Body of pancreas (tissue), 4 donors: ENCODE data around the gene TSPAN32. TPM values are rescaled to one million over a fixed set of nuclear protein-coding genes. Genes with fewer than 3 reads are reported as not detected.

Experiments
- ATAC-seq: fragments of 150-250 bp; one replicate; pipeline ENCODE4 v1.9.1; 2016
- DNase-seq, 4 donors: peaks; one replicate each; pipeline ENCODE4 v3.0.0-alpha.2; 2019
- H3K27ac ChIP-seq, 4 donors: fragments of 200-600 bp; sonication (generic); 1 replicate in 3 of 4; 2 replicates in 1 of 4; pipeline versions ENCODE4 v1.5.1 to v1.6.1; 2016 to 2019; ENCODE audit warnings: mild to moderate bottlenecking in 1 of 4, mixed read lengths in 1 of 4, moderate library complexity in 1 of 4
- H3K27me3 ChIP-seq, 2 donors: fragments of 200-600 bp; sonication (generic); one replicate each; pipeline ENCODE4 v1.6.0; 2016; ENCODE audit warnings: mild to moderate bottlenecking in 1 of 2
- H3K36me3 ChIP-seq, 2 donors: fragments of 200-600 bp; sonication (generic); replicated peaks in 1 of 2; 2 replicates each; pipeline ENCODE4 v1.5.1; 2016; ENCODE audit warnings: low read depth in 2 of 2; ENCODE audit not compliant: insufficient read depth in 1 of 2
- H3K4me1 ChIP-seq: fragments of 200-600 bp; sonication (generic); one replicate; pipeline ENCODE4 v1.6.0; 2016
- H3K4me3 ChIP-seq, 2 donors: fragments of 200-600 bp; sonication (generic); 1 replicate in 1 of 2; 2 replicates in 1 of 2; pipeline ENCODE4 v1.5.1; 2016 to 2019
- H3K9me3 ChIP-seq, 3 donors: fragments of 200-600 bp; sonication (generic); 1 replicate in 2 of 3; 2 replicates in 1 of 3; pipeline ENCODE4 v1.5.1; 2016
- CTCF ChIP-seq, 7 experiments: fragments of 450-650 bp in 4 of 7; fragments of 200-600 bp in 3 of 7; sonication (generic) in 3 of 7; IDR thresholded peaks; one replicate each; pipeline ENCODE4 v1.5.1; 2016 to 2019; ENCODE audit warnings: antibody characterized with exemption in 7 of 7
- POLR2A ChIP-seq, 3 donors: fragments of 450-650 bp; IDR thresholded peaks; one replicate each; pipeline ENCODE4 v1.6.1; 2016; ENCODE audit warnings: antibody characterized with exemption in 3 of 3, mild to moderate bottlenecking in 2 of 3
- WGBS, 2 donors: methylation state at CpG; one replicate each; pipeline ENCODE4 v1.1.5; 2017; 5-methylcytosine and 5-hydroxymethylcytosine counted together
- intact Hi-C: fragments of 100-400 bp; cut with DNase I; formaldehyde crosslinking; loops from one replicate; pipeline ENCODE4 v1.15.1; 2023
- total RNA-seq, 2 donors: library from RNA; depleted of rRNA; stranded (reverse); fragments of >200 nt; gene quantifications; one replicate each; pipeline ENCODE4 v1.1.0, GENCODE V29; 2016

TSPAN32 gene
- total RNA-seq, 2 donors from 2014 or later = 5.9 TPM; not detected in 1

GRCh38 chr11:2261436-2262230 lies 40.2 kb upstream of the TSPAN32 start:
- TF ChIP-seq CTCF (IDR thresholded peaks at IDR 0.05) = no peak
- no peak for TF ChIP-seq POLR2A (IDR thresholded peaks at IDR 0.05)
- no peaks in the 10 kb centered on the region for H3K36me3 ChIP-seq
- DNase-seq = peak in 1 of 4 donors; percentile 7
- no peaks in the 10 kb centered on the region for H3K27me3 ChIP-seq
- no peak overlapping the region for H3K27ac ChIP-seq
- intact Hi-C loops = no loop called here
- H3K4me3 ChIP-seq = no peak overlapping the region
- 68 to 82% methylated on average over 16 to 21 of the region's 21 CpGs for WGBS, 2 donors
- ATAC-seq = no peak
- no peaks in the 10 kb centered on the region for H3K9me3 ChIP-seq
- no peaks in the 10 kb centered on the region for H3K4me1 ChIP-seq

GRCh38 chr11:2262301-2263070 lies 39.3 kb upstream of the TSPAN32 start:
- DNase-seq (no peak), ATAC-seq (no peak)
- H3K27ac ChIP-seq = peak overlapping the region in 1 of 4 donors; percentile 15
- intact Hi-C loops = no loop called here
- H3K27me3 ChIP-seq = no peaks in the 10 kb centered on the region
- WGBS, 2 donors = 80 to 86% methylated on average over 16 to 18 of the region's 18 CpGs
- H3K4me3 ChIP-seq = no peak overlapping the region
- H3K36me3 ChIP-seq = no peaks in the 10 kb centered on the region
- H3K4me1 ChIP-seq = no peaks in the 10 kb centered on the region
- no peaks in the 10 kb centered on the region for H3K9me3 ChIP-seq
- TF ChIP-seq CTCF (IDR thresholded peaks at IDR 0.05) (no peak), POLR2A (IDR thresholded peaks at IDR 0.05) (no peak)

- ATAC-seq (no peak), DNase-seq (no peak)
- Histone ChIP-seq H3K4me3 (no peak overlapping the region), H3K4me1 (no peaks in the 10 kb centered on the region), H3K27ac (peak overlapping the region in 1 of 4 donors; percentile 15), H3K36me3 (no peaks in the 10 kb centered on the region), H3K9me3 (no peaks in the 10 kb centered on the region), H3K27me3 (no peaks in the 10 kb centered on the region)
- WGBS, 2 donors = 71 to 88% methylated on average over 3 to 10 of the region's 10 CpGs
- no peak for TF ChIP-seq CTCF (IDR thresholded peaks at IDR 0.05)
- TF ChIP-seq POLR2A (IDR thresholded peaks at IDR 0.05) = no peak
- intact Hi-C loops = no loop called here
Observed at GRCh38 chr11:2263071-2263565, 38.7 kb upstream of the TSPAN32 start.

DNA sequence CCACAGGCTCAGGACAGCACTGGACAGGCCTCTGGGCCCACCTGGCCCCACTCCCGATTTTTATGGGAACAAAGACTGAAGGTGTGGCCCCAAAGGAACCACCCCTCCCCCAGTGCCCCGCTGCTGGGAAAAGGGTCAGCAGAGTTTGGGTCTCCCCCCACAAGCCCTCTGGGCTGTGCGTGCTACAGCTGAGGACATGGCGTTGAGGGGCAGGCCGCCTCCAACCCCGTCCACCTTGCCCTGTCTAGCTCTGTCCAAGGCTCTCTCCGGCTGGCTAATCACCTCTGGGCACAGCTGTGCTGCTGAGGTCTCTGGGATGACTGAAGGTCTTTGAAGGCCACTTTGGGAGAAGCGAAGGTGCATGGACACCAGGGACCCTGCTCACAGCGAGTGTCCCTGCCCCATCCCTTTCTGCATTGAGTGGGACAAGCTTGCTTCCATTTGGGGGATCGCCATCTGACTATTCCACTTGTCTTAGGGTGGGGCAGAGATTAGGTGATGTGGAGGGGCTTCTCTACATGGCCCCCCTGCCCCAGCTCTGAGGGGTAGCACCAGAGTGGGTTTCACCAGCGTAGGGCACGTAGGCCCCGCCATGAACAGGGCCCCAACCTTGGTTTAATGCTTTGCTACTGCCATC lies 38.0 kb upstream of the TSPAN32 start:
- ATAC-seq (no peak), DNase-seq (no peak)
- no peak overlapping the region for H3K4me3 ChIP-seq
- peaks cover 6% of the 10 kb centered on the region for H3K4me1 ChIP-seq
- 87 to 96% methylated on average over 12 of the region's 13 CpGs for WGBS, 2 donors
- no peaks in the 10 kb centered on the region for H3K27me3 ChIP-seq
- H3K27ac ChIP-seq = no peak overlapping the region
- intact Hi-C loops = no loop called here
- TF ChIP-seq CTCF (IDR thresholded peaks at IDR 0.05) (no peak), POLR2A (IDR thresholded peaks at IDR 0.05) (no peak)
- H3K36me3 ChIP-seq = no peaks in the 10 kb centered on the region
- no peaks in the 10 kb centered on the region for H3K9me3 ChIP-seq
